Liver (tissue), 9 donors: ENCODE results near the gene ZNF438. TPM values are rescaled to one million over a fixed set of nuclear protein-coding genes. Genes with fewer than 3 reads are reported as not detected.

Experiments
- DNase-seq: peaks from one replicate; pipeline ENCODE4 v3.0.0-alpha.2; 2017; ENCODE audit warnings: low spot score
- H3K27ac ChIP-seq, 2 donors: one replicate each; pipeline ENCODE4 v1.7.0; 2013; ENCODE audit warnings: inconsistent platforms in 2 of 2, low read length in 2 of 2, control low read depth in 1 of 2, low read depth in 1 of 2, mild to moderate bottlenecking in 1 of 2
- H3K27me3 ChIP-seq, 4 donors: one replicate each; pipeline versions ENCODE4 v1.6.1 to v1.7.0; 2013; ENCODE audit warnings: low read length in 3 of 4, inconsistent platforms in 1 of 4, mild to moderate bottlenecking in 1 of 4, moderate library complexity in 1 of 4; ENCODE audit not compliant: control insufficient read depth in 4 of 4, insufficient read depth in 4 of 4
- H3K36me3 ChIP-seq, 4 donors: one replicate each; pipeline versions ENCODE4 v1.6.1 to v1.7.0; 2013; ENCODE audit warnings: low read length in 3 of 4, mild to moderate bottlenecking in 3 of 4, low read depth in 1 of 4, moderate library complexity in 1 of 4; ENCODE audit not compliant: control insufficient read depth in 4 of 4, insufficient read depth in 3 of 4
- H3K4me1 ChIP-seq, 4 donors: one replicate each; pipeline versions ENCODE4 v1.6.1 to v1.7.0; 2013; ENCODE audit warnings: low read length in 3 of 4, mild to moderate bottlenecking in 3 of 4, moderate library complexity in 1 of 4; ENCODE audit not compliant: control insufficient read depth in 4 of 4, insufficient read depth in 4 of 4
- H3K4me3 ChIP-seq, 3 donors: one replicate each; pipeline versions ENCODE4 v1.6.1 to v1.7.0; 2013; ENCODE audit warnings: low read length in 3 of 3, control low read depth in 1 of 3, low read depth in 1 of 3, mild to moderate bottlenecking in 1 of 3
- H3K9ac ChIP-seq, 2 donors: one replicate each; pipeline ENCODE4 v1.7.0; 2013; ENCODE audit warnings: low read length in 2 of 2, mild to moderate bottlenecking in 2 of 2, moderate library complexity in 2 of 2, control low read depth in 1 of 2, low read depth in 1 of 2
- H3K9me3 ChIP-seq, 4 donors: one replicate each; pipeline versions ENCODE4 v1.6.1 to v1.7.0; 2013; ENCODE audit warnings: low read length in 3 of 4; ENCODE audit not compliant: control insufficient read depth in 4 of 4
- CTCF ChIP-seq: fragments of 150-350 bp; IDR thresholded peaks from 2 replicates; pipeline ENCODE4 v1.5.1; 2017; ENCODE audit warnings: improper control_type of control experiment, low read depth, low read length; ENCODE audit not compliant: missing input control
- FOXA1 ChIP-seq: IDR thresholded peaks from 2 replicates; pipeline ENCODE4 v1.6.1; 2016; ENCODE audit warnings: antibody characterized with exemption
- FOXA2 ChIP-seq: IDR thresholded peaks from 2 replicates; pipeline ENCODE4 v1.6.1; 2016; ENCODE audit warnings: antibody characterized with exemption
- GABPA ChIP-seq, 2 donors: IDR thresholded peaks in 1 of 2; conservative IDR thresholded peaks in 1 of 2; 2 replicates each; pipeline ENCODE4 v1.6.1; 2016; ENCODE audit warnings: antibody characterized with exemption in 2 of 2, mild to moderate bottlenecking in 1 of 2, moderate library complexity in 1 of 2
- HNF4A ChIP-seq, 2 donors: conservative IDR thresholded peaks; 2 replicates each; pipeline ENCODE4 v1.6.1; 2016; ENCODE audit warnings: antibody characterized with exemption in 2 of 2, mild to moderate bottlenecking in 2 of 2
- HNF4G ChIP-seq: IDR thresholded peaks from 2 replicates; pipeline ENCODE4 v1.6.1; 2016; ENCODE audit warnings: antibody characterized with exemption
- JUND ChIP-seq, 2 donors: IDR thresholded peaks; 2 replicates each; pipeline ENCODE4 v1.6.1; 2016; ENCODE audit warnings: antibody characterized with exemption in 2 of 2
- MAX ChIP-seq: IDR thresholded peaks from 2 replicates; pipeline ENCODE4 v1.6.1; 2016; ENCODE audit warnings: antibody characterized with exemption
- NR2F2 ChIP-seq: IDR thresholded peaks from 2 replicates; pipeline ENCODE4 v1.6.1; 2016; ENCODE audit warnings: antibody characterized with exemption
- RAD21 ChIP-seq, 2 donors: IDR thresholded peaks; 2 replicates each; pipeline ENCODE4 v1.6.1; 2016; ENCODE audit warnings: antibody characterized with exemption in 2 of 2, mild to moderate bottlenecking in 2 of 2
- RXRA ChIP-seq, 2 donors: IDR thresholded peaks; 2 replicates each; pipeline ENCODE4 v1.6.1; 2017 to 2018; ENCODE audit warnings: antibody characterized with exemption in 2 of 2, mild to moderate bottlenecking in 1 of 2
- SP1 ChIP-seq: IDR thresholded peaks from 2 replicates; pipeline ENCODE4 v1.6.1; 2018; ENCODE audit warnings: antibody characterized with exemption, mild to moderate bottlenecking
- TAF1 ChIP-seq: conservative IDR thresholded peaks from 2 replicates; pipeline ENCODE4 v1.6.1; 2016; ENCODE audit warnings: antibody characterized with exemption, mild to moderate bottlenecking
- YY1 ChIP-seq: IDR thresholded peaks from 2 replicates; pipeline ENCODE4 v1.6.1; 2016; ENCODE audit warnings: antibody characterized with exemption, mild to moderate bottlenecking
- ZBTB33 ChIP-seq: IDR thresholded peaks from 2 replicates; pipeline ENCODE4 v1.6.1; 2016; ENCODE audit warnings: antibody characterized with exemption
- WGBS: extraction: QIAGEN DNeasy Blood & Tissue Kit; methylation state at CpG from one replicate; pipeline ENCODE4 v1.1.7; 2013; 5-methylcytosine and 5-hydroxymethylcytosine counted together
- polyA plus RNA-seq, 2 donors: library from polyadenylated mRNA; stranded (reverse) in 1 of 2; unstranded in 1 of 2; fragments of 200-250 nt in 1 of 2; fragments of >200 nt in 1 of 2; fragmentation: Nextera tagmentation in 1 of 2; extraction: Ambion mirVana in 1 of 2; gene quantifications; one replicate each; pipeline versions ENCODE4 v1.2.1 to v1.2.3, GENCODE V29; 2013 to 2015
- total RNA-seq, 2 donors: library from RNA; depleted of rRNA; stranded (reverse); fragments of >200 nt; gene quantifications; one replicate each; pipeline ENCODE4 v1.2.3, GENCODE V29; 2014
- donor health status: healthy.
- donor health status: healthy.
- donor health status: healthy.
- donor health status: healthy.
- donor health status: healthy.

The ZNF438 gene
- total and polyA plus RNA-seq, 4 donors, result 1.9 to 2.9 (median 2.2) TPM

GRCh38 chr10:30993155-30993554 lies 38.5 kb downstream of the ZNF438 start:
- peaks cover 5 to 10% (median 7%) of the 10 kb centered on the region in 4 donors for H3K4me1 ChIP-seq
- H3K36me3 ChIP-seq, result peaks cover 0 to 2% (median 0%) of the 10 kb centered on the region in 4 donors
- no peaks in the 10 kb centered on the region for H3K9me3 ChIP-seq
- no peak overlapping the region for H3K27ac ChIP-seq
- H3K27me3 ChIP-seq, result no peaks in the 10 kb centered on the region
- no peak overlapping the region for H3K9ac ChIP-seq
- no peak for TF ChIP-seq CTCF
- 100% methylated on average over 1 of the region's 1 CpG for WGBS
- DNase-seq, result no peak
- no peak overlapping the region for H3K4me3 ChIP-seq

- Histone ChIP-seq H3K4me1 (peaks cover 5 to 10% (median 7%) of the 10 kb centered on the region in 4 donors), H3K27ac (no peak overlapping the region), H3K9me3 (no peaks in the 10 kb centered on the region), H3K9ac (no peak overlapping the region), H3K4me3 (no peak overlapping the region), H3K36me3 (peaks cover 0 to 2% (median 0%) of the 10 kb centered on the region in 4 donors), H3K27me3 (no peaks in the 10 kb centered on the region)
- TF ChIP-seq HNF4G (no peak), GABPA (IDR thresholded peaks at IDR 0.05 in 1 of 2, conservative IDR thresholded peaks at IDR 0.05 in 1 of 2) (no peak), ZBTB33 (no peak), RXRA (IDR thresholded peaks at IDR 0.05) (no peak), MAX (no peak), RAD21 (IDR thresholded peaks at IDR 0.05) (no peak)
- WGBS, result 96% methylated on average over 4 of the region's 4 CpGs
- DNase-seq, result no peak
Measured at GRCh38 chr10:30992681-30993080, 39.0 kb downstream of the ZNF438 start.

- Histone ChIP-seq H3K27me3 (no peaks in the 10 kb centered on the region), H3K4me3 (no peak overlapping the region), H3K9me3 (no peaks in the 10 kb centered on the region), H3K27ac (peak overlapping the region in 1 of 2 donors; percentile 40), H3K36me3 (peaks cover 0 to 2% (median 0%) of the 10 kb centered on the region in 4 donors), H3K9ac (no peak overlapping the region), H3K4me1 (peaks cover 5 to 10% (median 7%) of the 10 kb centered on the region in 4 donors)
- TF ChIP-seq RXRA (IDR thresholded peaks at IDR 0.05), result peak; percentile 58 to 59
- TF ChIP-seq FOXA1, result no peak
- TF ChIP-seq HNF4A (conservative IDR thresholded peaks at IDR 0.05), result peak; percentile 34 to 70
- peak; percentile 14 for TF ChIP-seq FOXA2
- TF ChIP-seq JUND (IDR thresholded peaks at IDR 0.05), result peak in 1 of 2 donors; percentile 70
- TF ChIP-seq RAD21 (IDR thresholded peaks at IDR 0.05), result peak in 1 of 2 donors; percentile 36
- TF ChIP-seq NR2F2, result peak; percentile 16
- peak; percentile 54 for TF ChIP-seq SP1
- peak; percentile 51 for TF ChIP-seq HNF4G
- peak; percentile 26 for TF ChIP-seq YY1
- no peak for TF ChIP-seq TAF1
- DNase-seq, result no peak
- 13% methylated on average over 1 of the region's 1 CpG for WGBS
Measured at GRCh38 chr10:30991647-30992011, 40.0 kb downstream of the ZNF438 start.
